ENCODE results near the gene CBR4. TPM values are rescaled to one million over a fixed set of nuclear protein-coding genes. Genes with fewer than 3 reads are reported as not detected.

CBR4 gene
- total RNA-seq, 2 experiments from 2014 or later = 25.8 to 26.8 TPM

- ChIA-PET CTCF (interaction anchor here (1.0 kb wide), 1 partner anchor 25 kb away, joined by 3 read pairs; no protein-coding TSS in a partner anchor), POLR2A (no interaction called here)
- Mint-ChIP-seq H3K27ac (no peak overlapping the region), H3K4me1 (ENCODE audit: low read depth) (no peaks in the 10 kb centered on the region), H3K4me3 (no peak overlapping the region), H3K27me3 (peaks cover 7% of the 10 kb centered on the region), H3K9me3 (no peaks in the 10 kb centered on the region), H3K36me3 (ENCODE audit: low read depth) (no peaks in the 10 kb centered on the region)
- DNase-seq = no peak
- no peak for ATAC-seq
- TF ChIP-seq, protein P1, sequence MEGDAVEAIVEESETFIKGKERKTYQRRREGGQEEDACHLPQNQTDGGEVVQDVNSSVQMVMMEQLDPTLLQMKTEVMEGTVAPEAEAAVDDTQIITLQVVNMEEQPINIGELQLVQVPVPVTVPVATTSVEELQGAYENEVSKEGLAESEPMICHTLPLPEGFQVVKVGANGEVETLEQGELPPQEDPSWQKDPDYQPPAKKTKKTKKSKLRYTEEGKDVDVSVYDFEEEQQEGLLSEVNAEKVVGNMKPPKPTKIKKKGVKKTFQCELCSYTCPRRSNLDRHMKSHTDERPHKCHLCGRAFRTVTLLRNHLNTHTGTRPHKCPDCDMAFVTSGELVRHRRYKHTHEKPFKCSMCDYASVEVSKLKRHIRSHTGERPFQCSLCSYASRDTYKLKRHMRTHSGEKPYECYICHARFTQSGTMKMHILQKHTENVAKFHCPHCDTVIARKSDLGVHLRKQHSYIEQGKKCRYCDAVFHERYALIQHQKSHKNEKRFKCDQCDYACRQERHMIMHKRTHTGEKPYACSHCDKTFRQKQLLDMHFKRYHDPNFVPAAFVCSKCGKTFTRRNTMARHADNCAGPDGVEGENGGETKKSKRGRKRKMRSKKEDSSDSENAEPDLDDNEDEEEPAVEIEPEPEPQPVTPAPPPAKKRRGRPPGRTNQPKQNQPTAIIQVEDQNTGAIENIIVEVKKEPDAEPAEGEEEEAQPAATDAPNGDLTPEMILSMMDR (IDR thresholded peaks at IDR 0.05) = no peak
- intact Hi-C loops (cut with micrococcal nuclease) = no loop called here
Measured at GRCh38 chr4:169048868-169049414, 38.9 kb upstream of the CBR4 start.

GRCh38 chr4:169047956-169048355, 37.9 kb upstream of the CBR4 start:
- H3K4me3 Mint-ChIP-seq = no peak overlapping the region
- no peaks in the 10 kb centered on the region for H3K4me1 Mint-ChIP-seq (ENCODE audit: low read depth)
- TF ChIP-seq, protein P1 (IDR thresholded peaks at IDR 0.05) = no peak
- H3K36me3 Mint-ChIP-seq (ENCODE audit: low read depth) = no peaks in the 10 kb centered on the region
- DNase-seq (no peak), ATAC-seq (no peak)
- intact Hi-C loops (cut with micrococcal nuclease) = no loop called here
- H3K9me3 Mint-ChIP-seq = no peaks in the 10 kb centered on the region
- POLR2A ChIA-PET = no interaction called here
- H3K27me3 Mint-ChIP-seq = peaks cover 2% of the 10 kb centered on the region
- CTCF ChIA-PET = interaction anchor here (1.0 kb wide), 1 partner anchor 24 kb away, joined by 3 read pairs; no protein-coding TSS in a partner anchor
- H3K27ac Mint-ChIP-seq = no peak overlapping the region

GRCh38 chr4:169045862-169046584, 36.0 kb upstream of the CBR4 start:
- no peak overlapping the region for H3K27ac Mint-ChIP-seq
- DNase-seq (no peak), ATAC-seq (no peak)
- H3K4me3 Mint-ChIP-seq = no peak overlapping the region
- TF ChIP-seq, protein P1 (IDR thresholded peaks at IDR 0.05) = no peak
- POLR2A ChIA-PET = no interaction called here
- H3K27me3 Mint-ChIP-seq = no peaks in the 10 kb centered on the region
- no peaks in the 10 kb centered on the region for H3K36me3 Mint-ChIP-seq (ENCODE audit: low read depth)
- no peaks in the 10 kb centered on the region for H3K9me3 Mint-ChIP-seq
- no peaks in the 10 kb centered on the region for H3K4me1 Mint-ChIP-seq (ENCODE audit: low read depth)
- CTCF ChIA-PET = interaction anchor here (1.2 kb wide), 1 partner anchor 123 kb away, joined by 3 read pairs; no protein-coding TSS in a partner anchor
- intact Hi-C loops (cut with micrococcal nuclease) = no loop called here

GRCh38 chr4:169044714-169045447, 34.8 kb upstream of the CBR4 start:
- no peaks in the 10 kb centered on the region for H3K4me1 Mint-ChIP-seq (ENCODE audit: low read depth)
- no peak overlapping the region for H3K27ac Mint-ChIP-seq
- CTCF ChIA-PET = interaction anchor here (1.2 kb wide), 1 partner anchor 122 kb away, joined by 3 read pairs; no protein-coding TSS in a partner anchor
- POLR2A ChIA-PET = interaction anchor here (0.6 to 0.7 kb wide), 2 partner anchors 47 to 401 kb away, joined by 3 read pairs; no protein-coding TSS in a partner anchor
- ATAC-seq (no peak), DNase-seq (no peak)
- intact Hi-C loops (cut with micrococcal nuclease) = no loop called here
- H3K9me3 Mint-ChIP-seq = no peaks in the 10 kb centered on the region
- no peaks in the 10 kb centered on the region for H3K27me3 Mint-ChIP-seq
- no peak overlapping the region for H3K4me3 Mint-ChIP-seq
- TF ChIP-seq, protein P1 (IDR thresholded peaks at IDR 0.05) = no peak
- no peaks in the 10 kb centered on the region for H3K36me3 Mint-ChIP-seq (ENCODE audit: low read depth)
